ENCODE measurements around the gene GRID1.

- no peak for TF ChIP-seq POLR2A (IDR thresholded peaks at IDR 0.05)
- TF ChIP-seq, protein P1, sequence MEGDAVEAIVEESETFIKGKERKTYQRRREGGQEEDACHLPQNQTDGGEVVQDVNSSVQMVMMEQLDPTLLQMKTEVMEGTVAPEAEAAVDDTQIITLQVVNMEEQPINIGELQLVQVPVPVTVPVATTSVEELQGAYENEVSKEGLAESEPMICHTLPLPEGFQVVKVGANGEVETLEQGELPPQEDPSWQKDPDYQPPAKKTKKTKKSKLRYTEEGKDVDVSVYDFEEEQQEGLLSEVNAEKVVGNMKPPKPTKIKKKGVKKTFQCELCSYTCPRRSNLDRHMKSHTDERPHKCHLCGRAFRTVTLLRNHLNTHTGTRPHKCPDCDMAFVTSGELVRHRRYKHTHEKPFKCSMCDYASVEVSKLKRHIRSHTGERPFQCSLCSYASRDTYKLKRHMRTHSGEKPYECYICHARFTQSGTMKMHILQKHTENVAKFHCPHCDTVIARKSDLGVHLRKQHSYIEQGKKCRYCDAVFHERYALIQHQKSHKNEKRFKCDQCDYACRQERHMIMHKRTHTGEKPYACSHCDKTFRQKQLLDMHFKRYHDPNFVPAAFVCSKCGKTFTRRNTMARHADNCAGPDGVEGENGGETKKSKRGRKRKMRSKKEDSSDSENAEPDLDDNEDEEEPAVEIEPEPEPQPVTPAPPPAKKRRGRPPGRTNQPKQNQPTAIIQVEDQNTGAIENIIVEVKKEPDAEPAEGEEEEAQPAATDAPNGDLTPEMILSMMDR (IDR thresholded peaks at IDR 0.05): no peak
- TF ChIP-seq POLR2AphosphoS5 (IDR thresholded peaks at IDR 0.05): no peak
Observed at GRCh38 chr10:86148117-86148516, 218.5 kb downstream of the GRID1 start.

Measured in breast epithelium (tissue), 3 donors.